K562 (cell line): ENCODE data around the gene CHCHD5. TPM values are rescaled to one million over a fixed set of nuclear protein-coding genes. Genes with fewer than 3 reads are reported as not detected.

Source experiments
- CEBPZ ChIP-seq: fragments of 150-350 bp; IDR thresholded peaks from 2 replicates; pipeline ENCODE4 v1.6.1; 2014; ENCODE audit warnings: low read depth, mild to moderate bottlenecking, low read length, borderline replicate concordance
- ELF1 ChIP-seq: fragments of 200-800 bp; sonication (Bioruptor generic); IDR thresholded peaks from 2 replicates; pipeline ENCODE4 v1.6.1; 2016; ENCODE audit warnings: missing genetic modification characterization, missing compliant biosample characterization
- ETV1 ChIP-seq: fragments of 450-650 bp; conservative IDR thresholded peaks from 2 replicates; pipeline ENCODE4 v1.6.1; 2016; ENCODE audit warnings: missing genetic modification characterization, control low read depth, low read depth, missing compliant biosample characterization
- ETV6 ChIP-seq, 3 experiments: fragments of 150-350 bp in 1 of 3; sonication (generic) in 1 of 3; formaldehyde crosslinking in 1 of 3; IDR thresholded peaks; 2 replicates each; pipeline versions ENCODE4 v1.6.1 to v1.8.0; 2014 to 2022; ENCODE audit warnings: borderline replicate concordance in 2 of 3, low read depth in 2 of 3, antibody characterized with exemption in 1 of 3, low read length in 1 of 3, mild to moderate bottlenecking in 1 of 3, missing genetic modification reagents in 1 of 3
- KAT7 ChIP-seq: sonication (generic); formaldehyde crosslinking; IDR thresholded peaks from 2 replicates; pipeline ENCODE4 v1.8.0; 2022; ENCODE audit warnings: missing genetic modification reagents, mild to moderate bottlenecking, borderline replicate concordance
- KLF13 ChIP-seq: fragments of 450-650 bp; IDR thresholded peaks from 2 replicates; pipeline ENCODE4 v1.6.1; 2016; ENCODE audit warnings: missing genetic modification characterization, low read depth, mild to moderate bottlenecking, missing compliant biosample characterization, moderate library complexity, borderline replicate concordance
- MBD2 ChIP-seq: sonication (generic); IDR thresholded peaks from 2 replicates; pipeline ENCODE4 v1.6.1; 2016; ENCODE audit warnings: low read depth, borderline replicate concordance
- PCBP1 ChIP-seq: fragments of 200-400 bp; formaldehyde crosslinking; IDR thresholded peaks from 2 replicates; pipeline ENCODE4 v1.6.1; 2018; ENCODE audit warnings: mild to moderate bottlenecking, low read depth, low read length; ENCODE audit not compliant: poor library complexity, severe bottlenecking
- PML ChIP-seq: IDR thresholded peaks from 2 replicates; pipeline ENCODE4 v1.6.1; 2012; ENCODE audit warnings: low read length, inconsistent platforms
- SP2 ChIP-seq: IDR thresholded peaks from 2 replicates; pipeline ENCODE4 v1.6.1; 2011; ENCODE audit warnings: mild to moderate bottlenecking, low read depth, low read length, moderate library complexity; ENCODE audit not compliant: poor library complexity, severe bottlenecking; ENCODE audit errors: extremely low read depth
- SUPT5H ChIP-seq: fragments of 450-650 bp; IDR thresholded peaks from 2 replicates; pipeline ENCODE4 v1.6.1; 2016
- TAF7 ChIP-seq: fragments of 450-650 bp; IDR thresholded peaks from 2 replicates; pipeline ENCODE4 v1.6.1; 2016; ENCODE audit warnings: missing genetic modification characterization, missing compliant biosample characterization
- ZKSCAN1 ChIP-seq: fragments of 150-350 bp; IDR thresholded peaks from 2 replicates; pipeline ENCODE4 v1.6.1; 2016; ENCODE audit warnings: low read depth, low read length
- ZNF133 ChIP-seq: fragments of 250-450 bp; sonication (Bioruptor Pico); IDR thresholded peaks from 2 replicates; pipeline ENCODE4 v1.4.0; 2020; ENCODE audit warnings: mild to moderate bottlenecking
- ZNF143 ChIP-seq: sonication (generic); formaldehyde crosslinking; IDR thresholded peaks from 2 replicates; pipeline ENCODE4 v1.9.0; 2022; ENCODE audit warnings: mild to moderate bottlenecking, missing genetic modification reagents
- polyA plus RNA-seq, 8 experiments: library from polyadenylated mRNA; depleted of rRNA in 4 of 8; stranded (reverse) in 5 of 8; unstranded in 3 of 8; fragments of >200 nt; fragmentation: Nextera tagmentation in 2 of 8; fragmentation: Illumina TruSeq in 1 of 8; extraction: Ambion mirVana in 2 of 8; extraction: Trizol in 1 of 8; gene quantifications; 2 replicates each; pipeline versions ENCODE4 v1.2.1 to v1.2.3, GENCODE V29; 2011 to 2014; ENCODE audit warnings: inconsistent platforms in 1 of 8, missing spikeins in 1 of 8
- total RNA-seq, 7 experiments: library from RNA; depleted of rRNA in 6 of 7; stranded (reverse); fragments of >200 nt in 6 of 7; fragmentation: Illumina TruSeq in 2 of 7; extraction: Trizol in 2 of 7; gene quantifications; 2 replicates each; pipeline versions ENCODE4 v1.2.1 to v1.2.3, GENCODE V29; 2011 to 2021; ENCODE audit warnings: low replicate concordance in 1 of 7
- TF ChIP-seq, protein P1 (sequence below), 2 experiments: fragments of 250-450 bp in 1 of 2; fragments of 450-650 bp in 1 of 2; sonication (Bioruptor Pico) in 1 of 2; IDR thresholded peaks; 2 replicates each; pipeline versions ENCODE4 v1.6.1 to v1.8.0; 2016 to 2021; ENCODE audit warnings: mild to moderate bottlenecking in 2 of 2, moderate library complexity in 2 of 2, missing compliant biosample characterization in 1 of 2, missing genetic modification characterization in 1 of 2
- TF ChIP-seq, protein P2 (sequence below), 2 experiments: fragments of 450-650 bp; IDR thresholded peaks; 2 replicates each; pipeline ENCODE4 v1.6.1; 2018; ENCODE audit warnings: mild to moderate bottlenecking in 2 of 2, low read depth in 1 of 2; ENCODE audit not compliant: partially characterized antibody in 2 of 2

Gene CHCHD5
- total and polyA plus RNA-seq, 9 of the 15 experiments (the other 6 are each of a cell fraction or from before 2014, with no cell fraction given): 7.4 to 79.3 (median 33.4) TPM

GRCh38 chr2:112541315-112542122 is 42.9 kb upstream of the CHCHD5 start (continued):
- TF ChIP-seq CEBPZ (no peak), PML (0 out of 2 replicates have a peak, but pooled peaks have one; percentile 30), ZNF133 (CRISPR knock-in tag) (no peak), ZKSCAN1 (no peak), SP2 (no peak), TAF7 (tag) (peak; percentile 6; the same call in 1 of the 2 replicates), KAT7 (CRISPR knock-in tag) (peak; percentile 36; the same call in 1 of the 2 replicates), KLF13 (tag) (no peak), ETV6 (IDR thresholded peaks at IDR 0.05; ENCODE audit: borderline replicate concordance in 1 of 2, low read depth in 2 of 2, low read length in 1 of 2) (peak in 1 of 2 experiments; percentile 20; a peak in 1 of 4 replicates), ETV6 (CRISPR knock-in tag; IDR thresholded peaks at IDR 0.05; ENCODE audit: borderline replicate concordance) (no peak), ZNF143 (no peak), ETV1 (peak; percentile 22), PCBP1 (peak; percentile 21), MBD2 (0 out of 2 replicates have a peak, but pooled peaks have one; percentile 72), ELF1 (tag) (peak; percentile 84), SUPT5H (peak; percentile 62)
- TF ChIP-seq, protein P1, sequence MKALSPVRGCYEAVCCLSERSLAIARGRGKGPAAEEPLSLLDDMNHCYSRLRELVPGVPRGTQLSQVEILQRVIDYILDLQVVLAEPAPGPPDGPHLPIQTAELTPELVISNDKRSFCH (CRISPR knock-in tag; IDR thresholded peaks at IDR 0.05): no peak
- TF ChIP-seq, protein P1 (tag; IDR thresholded peaks at IDR 0.05): 0 out of 2 replicates have a peak, but pooled peaks have one; percentile 8
- TF ChIP-seq, protein P2, sequence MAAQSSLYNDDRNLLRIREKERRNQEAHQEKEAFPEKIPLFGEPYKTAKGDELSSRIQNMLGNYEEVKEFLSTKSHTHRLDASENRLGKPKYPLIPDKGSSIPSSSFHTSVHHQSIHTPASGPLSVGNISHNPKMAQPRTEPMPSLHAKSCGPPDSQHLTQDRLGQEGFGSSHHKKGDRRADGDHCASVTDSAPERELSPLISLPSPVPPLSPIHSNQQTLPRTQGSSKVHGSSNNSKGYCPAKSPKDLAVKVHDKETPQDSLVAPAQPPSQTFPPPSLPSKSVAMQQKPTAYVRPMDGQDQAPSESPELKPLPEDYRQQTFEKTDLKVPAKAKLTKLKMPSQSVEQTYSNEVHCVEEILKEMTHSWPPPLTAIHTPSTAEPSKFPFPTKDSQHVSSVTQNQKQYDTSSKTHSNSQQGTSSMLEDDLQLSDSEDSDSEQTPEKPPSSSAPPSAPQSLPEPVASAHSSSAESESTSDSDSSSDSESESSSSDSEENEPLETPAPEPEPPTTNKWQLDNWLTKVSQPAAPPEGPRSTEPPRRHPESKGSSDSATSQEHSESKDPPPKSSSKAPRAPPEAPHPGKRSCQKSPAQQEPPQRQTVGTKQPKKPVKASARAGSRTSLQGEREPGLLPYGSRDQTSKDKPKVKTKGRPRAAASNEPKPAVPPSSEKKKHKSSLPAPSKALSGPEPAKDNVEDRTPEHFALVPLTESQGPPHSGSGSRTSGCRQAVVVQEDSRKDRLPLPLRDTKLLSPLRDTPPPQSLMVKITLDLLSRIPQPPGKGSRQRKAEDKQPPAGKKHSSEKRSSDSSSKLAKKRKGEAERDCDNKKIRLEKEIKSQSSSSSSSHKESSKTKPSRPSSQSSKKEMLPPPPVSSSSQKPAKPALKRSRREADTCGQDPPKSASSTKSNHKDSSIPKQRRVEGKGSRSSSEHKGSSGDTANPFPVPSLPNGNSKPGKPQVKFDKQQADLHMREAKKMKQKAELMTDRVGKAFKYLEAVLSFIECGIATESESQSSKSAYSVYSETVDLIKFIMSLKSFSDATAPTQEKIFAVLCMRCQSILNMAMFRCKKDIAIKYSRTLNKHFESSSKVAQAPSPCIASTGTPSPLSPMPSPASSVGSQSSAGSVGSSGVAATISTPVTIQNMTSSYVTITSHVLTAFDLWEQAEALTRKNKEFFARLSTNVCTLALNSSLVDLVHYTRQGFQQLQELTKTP (IDR thresholded peaks at IDR 0.05; ENCODE audit: low read depth in 1 of 2, partially characterized antibody in 2 of 2): no peak
